ENCODE data around the gene UTP18.
"Not testable (repeated sequence)": the region's sequence is repeated elsewhere in the genome, so short reads cannot be mapped to it uniquely, and the experiment has no call there.

The UTP18 gene

DNA sequence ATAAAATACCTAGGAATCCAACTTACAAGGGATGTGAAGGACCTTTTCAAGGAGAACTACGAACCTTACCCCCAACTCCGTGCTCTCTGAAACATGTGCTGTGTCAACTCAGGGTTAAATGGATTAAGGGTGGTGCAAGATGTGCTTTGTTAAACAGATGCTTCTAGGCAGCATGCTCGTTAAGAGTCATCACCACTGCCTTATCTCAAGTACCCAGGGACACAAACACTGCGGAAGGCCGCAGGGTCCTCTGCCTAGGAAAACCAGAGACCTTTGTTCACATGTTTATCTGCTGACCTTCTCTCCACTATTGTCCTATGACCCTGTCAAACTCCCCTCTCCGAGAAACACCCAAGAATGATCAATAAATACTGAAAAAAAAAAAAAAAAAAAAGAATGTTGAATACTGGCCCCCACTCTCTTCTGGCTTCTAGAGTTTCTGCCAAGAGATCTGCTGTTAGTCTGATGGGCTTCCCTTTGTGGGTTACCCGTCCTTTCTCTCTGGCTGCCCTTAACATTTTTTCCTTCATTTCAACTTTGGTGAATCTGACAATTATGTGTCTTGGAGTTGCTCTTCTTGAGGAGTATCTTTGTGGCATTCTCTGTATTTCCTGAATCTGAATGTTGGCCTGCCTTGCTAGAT lies 70.6 kb downstream of the UTP18 start:
- DNase-seq (ENCODE audit: low read depth), result not testable (repeated sequence)

DNA sequence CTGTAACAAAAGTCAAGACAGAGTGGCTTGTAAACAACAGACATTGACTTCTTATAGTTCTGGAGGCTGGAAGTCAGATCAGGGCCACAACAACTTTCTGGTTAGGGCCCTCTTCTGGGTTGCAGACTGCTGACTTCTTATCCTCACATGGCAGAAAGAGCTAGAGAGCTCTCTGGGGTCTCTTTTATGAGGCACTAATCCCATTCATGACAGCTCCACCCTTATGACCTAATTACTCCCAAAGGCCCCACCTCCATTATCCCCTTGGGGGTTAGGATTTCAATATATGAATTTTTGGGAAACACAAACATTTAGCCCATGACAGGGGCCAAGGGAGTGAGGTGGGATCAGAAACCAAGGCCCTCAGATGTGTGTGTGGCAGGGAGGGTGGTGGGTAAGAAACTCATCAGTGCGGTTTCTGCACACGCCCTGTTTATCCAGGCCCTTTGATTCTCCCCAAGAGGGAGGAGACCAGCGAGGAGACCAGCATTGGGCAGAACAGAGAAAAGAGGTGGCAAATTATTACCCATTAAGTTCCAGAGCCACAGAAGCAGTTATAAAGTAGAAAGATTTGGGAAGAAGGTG lies 74.8 kb downstream of the UTP18 start:
- DNase-seq (ENCODE audit: low read depth), result no peak

DNA sequence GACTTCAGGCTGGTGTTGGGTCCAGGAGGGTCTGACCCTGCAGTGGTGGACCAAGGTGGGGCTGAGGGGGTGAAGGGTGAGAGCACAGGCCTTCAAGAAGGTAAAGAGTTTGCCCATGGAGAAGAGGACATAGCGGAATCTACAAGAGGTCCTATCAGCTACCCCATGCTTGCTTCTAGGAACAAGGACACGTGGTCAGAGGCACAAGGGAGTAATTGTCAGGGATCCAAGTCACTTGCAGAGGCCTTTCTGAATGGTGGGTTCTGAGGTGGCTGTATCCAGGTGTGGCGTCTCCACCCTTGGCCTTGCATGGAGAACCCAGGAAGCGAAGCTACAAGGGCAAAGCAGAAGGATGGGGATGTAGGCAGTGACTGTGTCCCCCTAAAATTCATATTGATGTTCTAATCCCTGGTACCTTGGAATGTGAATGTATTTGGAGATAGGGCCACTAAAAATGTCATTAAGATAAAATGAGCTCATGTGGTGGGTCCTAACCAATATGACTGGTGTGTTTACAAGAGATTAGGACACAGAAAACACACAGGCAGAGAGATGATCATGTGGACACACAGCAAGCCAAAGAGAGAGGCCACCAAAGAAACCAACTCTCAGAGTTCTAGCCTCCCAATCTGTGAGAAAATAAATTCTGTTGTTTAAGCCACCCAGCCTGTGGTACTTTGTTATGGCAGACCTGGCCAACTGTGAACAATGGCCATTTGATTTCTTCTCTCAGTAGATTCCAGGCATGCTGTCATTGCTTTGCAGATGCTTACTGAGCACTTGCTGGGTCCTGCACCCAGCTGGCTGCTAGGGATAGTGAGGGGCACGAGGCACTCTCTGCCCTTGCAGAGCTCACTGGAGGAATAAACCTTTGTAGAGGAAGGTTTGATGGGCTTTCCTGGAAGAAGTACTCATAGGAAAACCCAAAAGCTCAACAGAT lies 75.8 kb downstream of the UTP18 start:
- no peak for DNase-seq (ENCODE audit: low read depth)

DNA sequence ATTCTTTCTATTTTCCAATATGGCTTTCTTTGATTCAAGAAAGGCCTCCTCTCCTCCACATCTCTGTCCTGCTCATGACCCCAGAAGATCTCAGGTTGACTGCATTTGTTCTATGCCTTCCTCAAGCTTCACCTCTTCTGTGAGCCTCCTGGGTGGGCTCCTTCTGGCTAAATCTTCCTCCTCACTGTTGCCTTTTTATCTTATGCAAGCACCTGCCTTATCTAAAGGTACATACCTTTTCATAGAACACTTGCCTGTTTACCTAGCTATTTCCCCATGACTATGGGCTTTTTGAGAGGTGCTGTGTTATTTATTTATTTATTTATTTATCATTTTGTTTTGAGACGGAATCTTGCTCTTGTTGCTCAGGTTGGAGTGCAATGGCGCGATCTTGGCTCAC lies 81.1 kb downstream of the UTP18 start:
- DNase-seq (ENCODE audit: low read depth), result no peak

DNA sequence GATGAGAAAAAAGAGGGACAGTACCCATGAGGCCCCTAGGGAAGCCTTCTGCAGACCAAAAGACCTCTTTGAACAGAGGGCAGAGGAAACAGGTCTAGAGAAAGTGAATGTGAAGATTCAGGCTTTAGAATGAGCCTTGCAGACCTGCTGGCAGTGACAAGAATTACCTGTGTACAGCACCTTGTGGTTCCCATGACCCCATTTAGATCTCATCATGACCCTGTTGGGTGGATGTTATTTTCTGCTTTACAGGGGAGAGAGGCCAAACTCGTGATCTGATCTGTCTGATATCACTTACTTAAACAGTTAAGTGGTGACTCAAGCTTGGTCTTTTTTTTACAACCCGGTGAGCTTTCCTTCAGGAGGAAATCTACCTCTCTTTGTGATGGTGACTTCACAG lies 81.9 kb downstream of the UTP18 start:
- DNase-seq (ENCODE audit: low read depth), result no peak

DNA sequence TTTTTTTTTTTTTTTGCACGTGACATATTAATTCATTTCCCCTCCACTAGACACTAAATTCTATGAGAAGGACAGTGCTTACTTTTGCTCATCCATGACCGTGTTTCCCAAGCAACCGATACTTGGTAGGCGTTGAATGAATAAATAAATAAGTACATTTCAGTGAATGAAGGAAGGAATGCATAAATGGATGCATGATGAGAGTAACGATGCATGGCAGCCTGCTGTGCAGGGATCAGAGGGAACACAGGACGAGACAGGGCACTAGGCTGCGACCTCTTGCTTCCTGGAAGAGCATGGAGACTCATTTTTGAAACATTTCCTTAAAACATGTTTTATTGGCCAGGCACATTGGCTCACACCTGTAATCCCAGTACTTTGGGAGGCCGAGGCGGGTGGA lies 84.2 kb downstream of the UTP18 start:
- no peak for DNase-seq (ENCODE audit: low read depth)

DNA sequence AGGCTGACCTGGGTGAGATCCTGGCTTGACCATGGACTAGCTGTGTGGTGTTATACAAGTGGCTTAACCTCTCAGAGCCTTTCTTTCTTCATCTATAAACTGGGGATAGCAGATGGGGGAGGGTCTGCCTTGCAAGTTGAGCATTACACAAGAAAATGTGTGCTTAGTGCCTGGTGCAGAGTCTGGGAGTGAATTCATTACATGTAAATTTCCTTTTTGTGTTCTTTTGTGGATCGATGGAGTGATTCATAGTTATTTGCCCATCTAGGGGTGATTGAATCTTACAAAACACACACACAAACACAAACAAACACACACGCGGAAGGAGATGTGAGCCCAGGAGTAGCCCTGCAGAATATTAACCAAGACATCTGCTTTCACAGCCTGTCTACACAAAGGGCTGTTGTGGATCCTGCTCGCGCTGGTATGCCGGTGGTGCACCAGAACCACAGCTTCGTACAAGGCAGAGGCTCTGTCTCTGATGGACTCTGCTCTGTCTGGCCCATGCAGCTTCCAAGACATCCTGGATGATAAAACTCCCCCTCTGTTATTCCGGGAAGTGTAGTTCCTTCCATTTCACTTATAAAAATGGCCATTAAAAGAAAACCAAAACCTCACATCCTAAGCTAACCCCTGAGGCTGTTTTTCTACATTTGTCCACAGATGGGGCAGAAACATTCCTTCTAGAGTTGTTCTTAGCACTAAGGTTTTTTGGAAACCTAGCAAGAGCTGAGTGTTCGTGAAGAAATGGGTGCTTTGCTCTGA lies 86.1 kb downstream of the UTP18 start:
- no peak for DNase-seq (ENCODE audit: low read depth)

Data from activated gamma-delta T cell treated with anti-CD3 and anti-CD28 coated beads, Interleukin-2, amount 50 U/mL, for 16 hours (primary cell).